Measurements from ENCODE around the gene ZNF821. TPM values are rescaled to one million over a fixed set of nuclear protein-coding genes. Genes with fewer than 3 reads are reported as not detected.

The ZNF821 gene, protein sequence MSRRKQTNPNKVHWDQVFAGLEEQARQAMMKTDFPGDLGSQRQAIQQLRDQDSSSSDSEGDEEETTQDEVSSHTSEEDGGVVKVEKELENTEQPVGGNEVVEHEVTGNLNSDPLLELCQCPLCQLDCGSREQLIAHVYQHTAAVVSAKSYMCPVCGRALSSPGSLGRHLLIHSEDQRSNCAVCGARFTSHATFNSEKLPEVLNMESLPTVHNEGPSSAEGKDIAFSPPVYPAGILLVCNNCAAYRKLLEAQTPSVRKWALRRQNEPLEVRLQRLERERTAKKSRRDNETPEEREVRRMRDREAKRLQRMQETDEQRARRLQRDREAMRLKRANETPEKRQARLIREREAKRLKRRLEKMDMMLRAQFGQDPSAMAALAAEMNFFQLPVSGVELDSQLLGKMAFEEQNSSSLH
- total RNA-seq: 3.7 and 4.0 TPM in 2 replicates

DNA sequence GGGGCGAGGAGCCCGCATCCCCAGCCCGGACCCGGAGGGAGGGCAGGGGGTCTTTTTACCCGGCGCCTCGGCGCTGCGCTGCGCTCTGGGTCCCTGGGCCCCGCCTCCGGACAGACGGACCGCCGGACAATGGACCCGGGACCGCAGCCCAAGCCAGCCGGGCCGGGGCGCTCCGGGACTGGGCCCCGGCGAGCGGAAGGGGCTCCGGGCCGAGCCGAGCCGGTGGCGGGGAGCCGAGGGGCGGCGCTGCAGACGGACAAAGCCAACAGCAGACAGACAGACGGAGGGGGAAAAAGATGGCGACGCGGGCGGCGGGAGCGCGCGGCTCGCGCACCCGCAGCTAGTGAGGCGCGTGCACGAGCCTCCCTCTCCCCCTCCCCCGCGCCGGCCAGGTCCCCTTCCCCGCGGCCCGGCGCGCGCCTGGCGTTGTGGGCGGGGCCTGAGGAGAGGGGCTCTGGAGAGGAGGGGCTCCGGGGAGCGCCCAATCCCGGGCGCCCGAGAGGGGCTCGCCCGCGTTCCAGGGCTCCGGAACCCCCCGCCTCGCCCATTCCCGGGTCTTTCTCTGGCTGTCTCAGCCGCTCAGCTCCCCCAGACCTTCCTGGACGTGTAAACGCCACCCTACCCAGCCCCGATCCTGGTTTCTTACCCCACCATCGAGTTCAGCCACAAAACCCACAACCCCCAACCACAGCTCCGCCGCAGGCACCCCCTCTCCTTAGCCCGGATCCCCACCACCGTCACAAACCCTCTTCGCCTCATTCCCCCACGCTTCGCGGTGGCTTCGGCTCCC, at the start of gene ZNF821:
Gene ZNF821 (minus strand): TSS at position 334 of the 790 bp plus-strand sequence. CDS start 4,236 bp downstream, outside the sequence.

DNA sequence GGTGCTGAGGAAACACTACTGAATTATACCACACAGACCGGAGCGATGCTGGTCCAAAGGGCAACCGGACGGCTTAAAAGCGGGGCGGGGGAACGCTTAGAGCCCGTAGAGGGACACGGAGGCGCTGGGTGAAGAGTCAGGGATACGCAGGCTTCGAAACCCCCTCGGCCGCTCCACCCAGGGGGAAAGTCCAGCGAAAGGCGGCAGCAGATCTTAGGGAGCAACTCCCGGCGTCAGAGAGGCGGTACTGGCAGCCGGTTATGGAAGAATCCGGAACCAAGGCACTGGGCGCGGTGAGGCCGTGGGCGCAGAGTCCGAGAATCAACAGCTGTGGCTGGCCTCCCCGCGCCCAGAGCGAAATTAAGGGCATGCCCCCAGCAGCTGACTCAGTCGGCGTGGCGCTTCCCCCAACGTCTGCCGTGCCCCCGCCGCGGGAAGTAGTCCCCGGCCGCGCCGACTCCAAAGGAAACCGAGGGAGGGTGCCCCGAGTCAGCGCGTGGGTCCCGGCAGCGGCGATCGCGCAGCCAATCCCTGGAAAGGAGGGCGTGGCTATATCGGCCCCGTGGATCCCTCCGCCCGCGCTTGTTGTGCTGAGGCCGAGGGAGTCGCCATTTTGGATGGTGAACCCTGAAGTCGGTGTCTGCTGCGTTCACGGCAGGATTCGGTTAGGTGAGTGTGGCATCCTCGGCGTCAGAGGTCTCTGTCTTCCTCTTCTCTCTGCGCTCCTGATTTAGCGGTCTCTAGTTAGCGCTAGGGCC, 11.1 kb upstream of the ZNF821 start, which contains the start of gene IST1:
Gene IST1 (plus strand): TSS at position 611 of the 758 bp plus-strand sequence. CDS start 20,110 bp downstream, outside the sequence.

DNA sequence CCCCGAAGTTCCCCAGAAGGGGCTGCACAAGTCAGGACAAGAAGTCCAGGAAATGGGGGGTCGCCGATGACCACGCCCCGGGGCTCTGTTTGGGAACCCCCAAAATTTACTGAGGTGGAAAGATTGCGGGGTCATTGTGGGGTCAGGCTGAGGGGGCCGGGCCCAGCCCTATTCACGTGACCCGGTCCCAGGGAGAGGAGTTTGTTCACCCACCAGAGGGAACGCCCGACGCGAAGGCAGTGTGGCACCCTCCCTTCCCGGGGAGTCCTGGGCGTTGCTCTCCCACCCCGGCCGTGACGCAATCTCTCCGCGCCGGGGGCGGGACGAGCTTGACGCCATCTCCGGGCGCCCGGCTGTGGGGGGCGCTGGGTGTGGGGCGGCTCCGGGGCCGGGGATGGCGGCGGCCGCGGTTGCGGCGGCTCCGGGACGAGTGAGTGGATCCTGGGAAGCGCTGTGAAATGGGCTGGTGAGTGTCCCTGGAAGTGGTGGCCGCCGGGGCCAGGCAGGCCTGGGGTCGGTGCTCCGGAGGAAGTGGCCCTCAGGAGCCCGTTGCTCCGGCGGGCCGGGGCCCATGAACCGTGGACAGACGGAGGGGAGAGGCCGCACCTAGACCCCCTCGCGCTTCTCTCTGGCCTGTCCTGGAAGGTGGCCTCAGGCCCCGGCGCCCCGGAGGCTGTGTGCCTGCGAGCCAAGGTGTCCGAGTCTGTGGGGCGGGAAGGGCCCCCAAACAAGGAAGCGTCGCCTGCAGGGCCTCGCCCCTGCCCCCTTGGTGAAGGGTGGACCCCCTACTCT, 38.1 kb downstream of the ZNF821 start, which contains the start of gene ATXN1L:
Gene ATXN1L (plus strand): TSS at position 338 of the 792 bp plus-strand sequence. CDS start 3,765 bp downstream, outside the sequence.

Other genes with a start within 250 kb of the ZNF821 start
- gene PHLPP2, start 159.5 kb downstream of the ZNF821 start, total RNA-seq: 5.4 and 6.9 TPM in 2 replicates
- gene AP1G1, start 75.3 kb downstream of the ZNF821 start, total RNA-seq: 40.2 and 45.4 TPM in 2 replicates
- 7.5 and 9.3 TPM in 2 replicates for gene ATXN1L, start 38.2 kb downstream of the ZNF821 start, total RNA-seq
- 109 and 130 TPM in 2 replicates for gene IST1, start 11.3 kb upstream of the ZNF821 start, total RNA-seq
- under 0.01 TPM in 2 replicates for gene PKD1L3, start 116.2 kb upstream of the ZNF821 start, total RNA-seq
- gene DHODH, start 124.6 kb upstream of the ZNF821 start, total RNA-seq: 2.4 and 3.7 TPM in 2 replicates
- gene HP, start 170.3 kb upstream of the ZNF821 start, total RNA-seq: not detected in 2 replicates
- under 0.01 TPM in 1 of 2 replicates, not detected in the other for gene HPR, start 179.0 kb upstream of the ZNF821 start, total RNA-seq
- gene TXNL4B, start 209.4 kb upstream of the ZNF821 start, total RNA-seq: 4.6 and 8.6 TPM in 2 replicates
- 78.6 and 101 TPM in 2 replicates for gene DHX38, start 209.7 kb upstream of the ZNF821 start, total RNA-seq

Data from smooth muscle cell of bladder (primary cell).